HepG2 (cell line): ENCODE results near the gene MDH2. TPM values are rescaled to one million over a fixed set of nuclear protein-coding genes. Genes with fewer than 3 reads are reported as not detected.
A peak's percentile ranks its signal among the peaks of the same experiment; 100 is the strongest.

Experiments
- ATRX ChIP-seq: sonication (generic); formaldehyde crosslinking; IDR thresholded peaks from 2 replicates; pipeline ENCODE4 v1.4.0; 2020; ENCODE audit warnings: missing genetic modification reagents, borderline replicate concordance
- IRF2 ChIP-seq: IDR thresholded peaks from 2 replicates; pipeline ENCODE4 v1.6.1; 2018; ENCODE audit warnings: missing genetic modification reagents, missing compliant biosample characterization
- JUND ChIP-seq: sonication (generic); formaldehyde crosslinking; IDR thresholded peaks from 2 replicates; pipeline ENCODE4 v1.8.0; 2022; ENCODE audit warnings: mild to moderate bottlenecking, missing genetic modification reagents
- NAIF1 ChIP-seq: sonication (generic); formaldehyde crosslinking; IDR thresholded peaks from 2 replicates; pipeline ENCODE4 v1.5.0; 2020; ENCODE audit warnings: mild to moderate bottlenecking, missing genetic modification reagents, borderline replicate concordance
- NCOA1 ChIP-seq: sonication (generic); formaldehyde crosslinking; IDR thresholded peaks from 2 replicates; pipeline ENCODE4 v1.9.0; 2021; ENCODE audit warnings: missing genetic modification reagents
- NFIC ChIP-seq: IDR thresholded peaks from 2 replicates; pipeline ENCODE4 v1.6.1; 2012; ENCODE audit warnings: mild to moderate bottlenecking, low read length, inconsistent platforms
- REL ChIP-seq: sonication (generic); formaldehyde crosslinking; conservative IDR thresholded peaks from 2 replicates; pipeline ENCODE4 v1.8.0; 2022; ENCODE audit warnings: mild to moderate bottlenecking, missing genetic modification reagents, moderate library complexity
- RFXANK ChIP-seq: IDR thresholded peaks from 2 replicates; pipeline ENCODE4 v1.6.1; 2016
- SMC3 ChIP-seq: IDR thresholded peaks from 2 replicates; pipeline ENCODE4 v1.6.1; 2011; ENCODE audit warnings: low read length, improper control_type of control experiment
- TEAD3 ChIP-seq: optimal IDR thresholded peaks from 2 replicates; pipeline ENCODE3; 2016; ENCODE audit warnings: borderline replicate concordance
- ZBTB7A ChIP-seq: sonication (generic); formaldehyde crosslinking; IDR thresholded peaks from 2 replicates; pipeline ENCODE4 v1.8.0; 2022; ENCODE audit warnings: mild to moderate bottlenecking, missing genetic modification reagents
- ZSCAN31 ChIP-seq: sonication (generic); formaldehyde crosslinking; IDR thresholded peaks from 2 replicates; pipeline ENCODE4 v1.5.0; 2020; ENCODE audit warnings: low read depth, mild to moderate bottlenecking, missing genetic modification reagents
- polyA plus RNA-seq, 8 experiments: library from polyadenylated mRNA; depleted of rRNA in 3 of 8; stranded (reverse) in 7 of 8; unstranded in 1 of 8; fragments of >200 nt; fragmentation: Illumina TruSeq in 4 of 8; extraction: Trizol in 4 of 8; gene quantifications; 2 replicates each; pipeline versions ENCODE4 v1.2.1 to v1.2.3, GENCODE V29; 2011 to 2016; ENCODE audit warnings: low read depth in 4 of 8, missing spikeins in 1 of 8, mixed read lengths in 1 of 8; ENCODE audit not compliant: insufficient read depth in 1 of 8
- total RNA-seq, 5 experiments: library from RNA; depleted of rRNA; stranded (reverse); fragments of >200 nt; fragmentation: Illumina TruSeq; extraction: Trizol; gene quantifications; 2 replicates each; pipeline ENCODE4 v1.2.3, GENCODE V29; 2016; ENCODE audit warnings: low read depth in 1 of 5
- TF ChIP-seq, protein P1 (sequence below): sonication (generic); formaldehyde crosslinking; IDR thresholded peaks from 2 replicates; pipeline ENCODE4 v1.4.0; 2020; ENCODE audit warnings: missing genetic modification reagents
- TF ChIP-seq, protein P2 (sequence below): sonication (generic); formaldehyde crosslinking; IDR thresholded peaks from 2 replicates; pipeline ENCODE4 v1.8.0; 2022; ENCODE audit warnings: mild to moderate bottlenecking, missing genetic modification reagents; ENCODE audit not compliant: insufficient replicate concordance
- TF ChIP-seq, protein P3 (sequence below): sonication (generic); formaldehyde crosslinking; IDR thresholded peaks from 2 replicates; pipeline ENCODE4 v1.4.0; 2020; ENCODE audit warnings: missing genetic modification reagents; ENCODE audit errors: not compliant biosample characterization
- TF ChIP-seq, protein P4 (sequence below): sonication (generic); formaldehyde crosslinking; IDR thresholded peaks from 2 replicates; pipeline ENCODE4 v1.8.0; 2022; ENCODE audit warnings: missing genetic modification reagents, mild to moderate bottlenecking, borderline replicate concordance
- TF ChIP-seq, protein P5 (sequence below): sonication (generic); formaldehyde crosslinking; IDR thresholded peaks from 2 replicates; pipeline ENCODE4 v1.4.0; 2020; ENCODE audit warnings: missing genetic modification reagents, borderline replicate concordance
- TF ChIP-seq, protein P6 (sequence below): IDR thresholded peaks from 2 replicates; pipeline ENCODE4 v1.6.1; 2016

MDH2 gene
- total and polyA plus RNA-seq, 2 of the 13 experiments (the other 11 are each of a cell fraction or from before 2014, with no cell fraction given) = 81.4 to 90.3 TPM

DNA sequence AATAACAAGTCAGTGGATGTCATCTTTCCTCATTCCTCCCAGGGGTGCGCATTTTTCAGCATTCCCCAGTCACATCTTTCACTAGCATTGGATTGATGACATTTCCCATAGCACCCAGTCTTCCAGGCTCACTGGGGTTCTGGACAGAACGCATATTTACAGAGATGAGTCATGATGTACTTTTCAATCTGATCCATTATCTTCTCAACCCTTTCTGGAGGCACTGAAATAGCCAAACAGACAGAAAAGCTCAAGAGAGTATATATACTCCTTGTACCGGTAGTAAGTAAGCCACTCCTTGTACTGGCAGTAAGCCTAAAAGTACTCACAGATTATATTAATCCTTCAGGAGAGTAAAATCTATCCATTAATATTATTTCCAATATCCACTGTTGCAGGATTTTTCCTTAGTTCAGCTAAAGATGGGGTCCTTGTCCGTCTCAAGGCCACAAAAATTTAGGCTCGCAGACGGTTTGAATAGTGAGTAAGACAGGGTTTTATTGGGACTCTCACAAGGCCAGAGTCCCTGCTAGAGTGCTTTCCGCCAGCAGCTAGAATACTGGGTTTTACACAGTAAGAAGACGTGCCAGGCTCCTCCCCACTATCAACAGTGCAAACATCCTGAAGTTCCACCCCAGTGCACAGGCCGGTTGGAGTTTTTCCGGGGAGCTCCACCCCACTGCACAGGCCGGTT, 60.8 kb downstream of the MDH2 start (continued):
- TF ChIP-seq RFXANK = no peak
- peak; percentile 38; the same call in 1 of the 2 replicates for TF ChIP-seq NFIC
- TF ChIP-seq, protein P1, sequence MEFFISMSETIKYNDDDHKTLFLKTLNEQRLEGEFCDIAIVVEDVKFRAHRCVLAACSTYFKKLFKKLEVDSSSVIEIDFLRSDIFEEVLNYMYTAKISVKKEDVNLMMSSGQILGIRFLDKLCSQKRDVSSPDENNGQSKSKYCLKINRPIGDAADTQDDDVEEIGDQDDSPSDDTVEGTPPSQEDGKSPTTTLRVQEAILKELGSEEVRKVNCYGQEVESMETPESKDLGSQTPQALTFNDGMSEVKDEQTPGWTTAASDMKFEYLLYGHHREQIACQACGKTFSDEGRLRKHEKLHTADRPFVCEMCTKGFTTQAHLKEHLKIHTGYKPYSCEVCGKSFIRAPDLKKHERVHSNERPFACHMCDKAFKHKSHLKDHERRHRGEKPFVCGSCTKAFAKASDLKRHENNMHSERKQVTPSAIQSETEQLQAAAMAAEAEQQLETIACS (CRISPR knock-in tag) = no peak
- TF ChIP-seq, protein P2, sequence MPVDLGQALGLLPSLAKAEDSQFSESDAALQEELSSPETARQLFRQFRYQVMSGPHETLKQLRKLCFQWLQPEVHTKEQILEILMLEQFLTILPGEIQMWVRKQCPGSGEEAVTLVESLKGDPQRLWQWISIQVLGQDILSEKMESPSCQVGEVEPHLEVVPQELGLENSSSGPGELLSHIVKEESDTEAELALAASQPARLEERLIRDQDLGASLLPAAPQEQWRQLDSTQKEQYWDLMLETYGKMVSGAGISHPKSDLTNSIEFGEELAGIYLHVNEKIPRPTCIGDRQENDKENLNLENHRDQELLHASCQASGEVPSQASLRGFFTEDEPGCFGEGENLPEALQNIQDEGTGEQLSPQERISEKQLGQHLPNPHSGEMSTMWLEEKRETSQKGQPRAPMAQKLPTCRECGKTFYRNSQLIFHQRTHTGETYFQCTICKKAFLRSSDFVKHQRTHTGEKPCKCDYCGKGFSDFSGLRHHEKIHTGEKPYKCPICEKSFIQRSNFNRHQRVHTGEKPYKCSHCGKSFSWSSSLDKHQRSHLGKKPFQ (CRISPR knock-in tag) = peak; percentile 26
- TF ChIP-seq, protein P3, sequence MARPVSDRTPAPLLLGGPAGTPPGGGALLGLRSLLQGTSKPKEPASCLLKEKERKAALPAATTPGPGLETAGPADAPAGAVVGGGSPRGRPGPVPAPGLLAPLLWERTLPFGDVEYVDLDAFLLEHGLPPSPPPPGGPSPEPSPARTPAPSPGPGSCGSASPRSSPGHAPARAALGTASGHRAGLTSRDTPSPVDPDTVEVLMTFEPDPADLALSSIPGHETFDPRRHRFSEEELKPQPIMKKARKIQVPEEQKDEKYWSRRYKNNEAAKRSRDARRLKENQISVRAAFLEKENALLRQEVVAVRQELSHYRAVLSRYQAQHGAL = no peak
- TF ChIP-seq REL (CRISPR knock-in tag) = no peak
- TF ChIP-seq SMC3 = no peak; the same call in 1 of the 2 replicates
- TF ChIP-seq ATRX (CRISPR knock-in tag) = no peak
- TF ChIP-seq JUND = peak; percentile 96
- 0 out of 2 replicates have a peak, but pooled peaks have one; percentile 46 for TF ChIP-seq ZSCAN31 (CRISPR knock-in tag)
- TF ChIP-seq, protein P4, sequence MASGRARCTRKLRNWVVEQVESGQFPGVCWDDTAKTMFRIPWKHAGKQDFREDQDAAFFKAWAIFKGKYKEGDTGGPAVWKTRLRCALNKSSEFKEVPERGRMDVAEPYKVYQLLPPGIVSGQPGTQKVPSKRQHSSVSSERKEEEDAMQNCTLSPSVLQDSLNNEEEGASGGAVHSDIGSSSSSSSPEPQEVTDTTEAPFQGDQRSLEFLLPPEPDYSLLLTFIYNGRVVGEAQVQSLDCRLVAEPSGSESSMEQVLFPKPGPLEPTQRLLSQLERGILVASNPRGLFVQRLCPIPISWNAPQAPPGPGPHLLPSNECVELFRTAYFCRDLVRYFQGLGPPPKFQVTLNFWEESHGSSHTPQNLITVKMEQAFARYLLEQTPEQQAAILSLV (CRISPR knock-in tag) = no peak
- TF ChIP-seq TEAD3 = peak; percentile 65
- TF ChIP-seq NCOA1 (CRISPR knock-in tag) = no peak
- TF ChIP-seq IRF2 (CRISPR knock-in tag) = peak; percentile 69; the same call in 1 of the 2 replicates
- peak; percentile 61 for TF ChIP-seq NAIF1 (CRISPR knock-in tag)
- TF ChIP-seq ZBTB7A = no peak
- TF ChIP-seq, protein P5, sequence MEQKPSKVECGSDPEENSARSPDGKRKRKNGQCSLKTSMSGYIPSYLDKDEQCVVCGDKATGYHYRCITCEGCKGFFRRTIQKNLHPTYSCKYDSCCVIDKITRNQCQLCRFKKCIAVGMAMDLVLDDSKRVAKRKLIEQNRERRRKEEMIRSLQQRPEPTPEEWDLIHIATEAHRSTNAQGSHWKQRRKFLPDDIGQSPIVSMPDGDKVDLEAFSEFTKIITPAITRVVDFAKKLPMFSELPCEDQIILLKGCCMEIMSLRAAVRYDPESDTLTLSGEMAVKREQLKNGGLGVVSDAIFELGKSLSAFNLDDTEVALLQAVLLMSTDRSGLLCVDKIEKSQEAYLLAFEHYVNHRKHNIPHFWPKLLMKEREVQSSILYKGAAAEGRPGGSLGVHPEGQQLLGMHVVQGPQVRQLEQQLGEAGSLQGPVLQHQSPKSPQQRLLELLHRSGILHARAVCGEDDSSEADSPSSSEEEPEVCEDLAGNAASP (CRISPR knock-in tag) = no peak
- TF ChIP-seq, protein P6, sequence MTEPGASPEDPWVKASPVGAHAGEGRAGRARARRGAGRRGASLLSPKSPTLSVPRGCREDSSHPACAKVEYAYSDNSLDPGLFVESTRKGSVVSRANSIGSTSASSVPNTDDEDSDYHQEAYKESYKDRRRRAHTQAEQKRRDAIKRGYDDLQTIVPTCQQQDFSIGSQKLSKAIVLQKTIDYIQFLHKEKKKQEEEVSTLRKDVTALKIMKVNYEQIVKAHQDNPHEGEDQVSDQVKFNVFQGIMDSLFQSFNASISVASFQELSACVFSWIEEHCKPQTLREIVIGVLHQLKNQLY (CRISPR knock-in tag) = 0 out of 2 replicates have a peak, but pooled peaks have one; percentile 20
